Gastrocnemius medialis (tissue), 4 donors: ENCODE results near the gene HIVEP3. TPM values are rescaled to one million over a fixed set of nuclear protein-coding genes. Genes with fewer than 3 reads are reported as not detected.

Experiments
- ATAC-seq, 2 donors: fragments of 150-250 bp; one replicate each; pipeline ENCODE4 v1.9.1; 2016
- DNase-seq, 2 donors: peaks; one replicate each; pipeline ENCODE4 v3.0.0-alpha.2; 2019
- H3K27ac ChIP-seq, 4 donors: fragments of 200-600 bp; sonication (generic); 1 replicate in 1 of 4; 2 replicates in 3 of 4; pipeline ENCODE4 v1.5.1; 2016 to 2018; ENCODE audit warnings: mild to moderate bottlenecking in 2 of 4, moderate library complexity in 1 of 4
- H3K27me3 ChIP-seq, 3 donors: fragments of 200-600 bp; sonication (generic) in 2 of 3; 1 replicate in 1 of 3; 2 replicates in 2 of 3; pipeline versions ENCODE4 v1.5.1 to v1.6.0; 2016 to 2019; ENCODE audit warnings: mild to moderate bottlenecking in 1 of 3, moderate library complexity in 1 of 3
- H3K36me3 ChIP-seq, 2 donors: fragments of 200-600 bp; sonication (generic) in 1 of 2; one replicate each; pipeline ENCODE4 v1.5.1; 2017 to 2018
- H3K4me1 ChIP-seq, 2 donors: fragments of 200-600 bp; sonication (generic) in 1 of 2; one replicate each; pipeline ENCODE4 v1.5.1; 2016 to 2017; ENCODE audit warnings: mild to moderate bottlenecking in 2 of 2
- H3K4me3 ChIP-seq, 4 donors: fragments of 200-600 bp; sonication (generic) in 3 of 4; 1 replicate in 1 of 4; 2 replicates in 3 of 4; pipeline ENCODE4 v1.5.1; 2016 to 2019; ENCODE audit warnings: mild to moderate bottlenecking in 2 of 4
- H3K9me3 ChIP-seq, 3 donors: fragments of 200-600 bp; sonication (generic) in 2 of 3; 1 replicate in 1 of 3; 2 replicates in 2 of 3; pipeline ENCODE4 v1.5.1; 2016 to 2019
- CTCF ChIP-seq, 5 experiments: fragments of 450-650 bp in 3 of 5; fragments of 200-600 bp in 2 of 5; sonication (generic) in 2 of 5; IDR thresholded peaks in 4 of 5; conservative IDR thresholded peaks in 1 of 5; 1 replicate in 4 of 5; 2 replicates in 1 of 5; pipeline ENCODE4 v1.5.1; 2016 to 2019; ENCODE audit warnings: antibody characterized with exemption in 5 of 5, mild to moderate bottlenecking in 3 of 5, moderate library complexity in 3 of 5
- POLR2A ChIP-seq, 2 donors: fragments of 450-650 bp; IDR thresholded peaks; one replicate each; pipeline ENCODE4 v1.6.1; 2017; ENCODE audit warnings: antibody characterized with exemption in 2 of 2, mild to moderate bottlenecking in 2 of 2, moderate library complexity in 2 of 2
- in situ Hi-C, 4 donors: fragments of 200-750 bp; cut with MboI; loops; one replicate each; pipeline versions ENCODE4 v1.15.0 to v1.8.0; 2017; ENCODE audit warnings: low sequenced_read_pairs in 4 of 4
- intact Hi-C: fragments of 100-400 bp; cut with DNase I; formaldehyde crosslinking; loops from one replicate; pipeline ENCODE4 v1.15.1; 2023; ENCODE audit warnings: low total_unique reads
- total RNA-seq, 4 donors: library from RNA; depleted of rRNA; stranded (reverse); fragments of >200 nt; gene quantifications; one replicate each; pipeline versions ENCODE4 v1.1.0 to v1.2.3, GENCODE V29; 2016

The HIVEP3 gene
- total RNA-seq, 4 donors from 2014 or later, result 0.80 to 1.8 (median 1.3) TPM

DNA sequence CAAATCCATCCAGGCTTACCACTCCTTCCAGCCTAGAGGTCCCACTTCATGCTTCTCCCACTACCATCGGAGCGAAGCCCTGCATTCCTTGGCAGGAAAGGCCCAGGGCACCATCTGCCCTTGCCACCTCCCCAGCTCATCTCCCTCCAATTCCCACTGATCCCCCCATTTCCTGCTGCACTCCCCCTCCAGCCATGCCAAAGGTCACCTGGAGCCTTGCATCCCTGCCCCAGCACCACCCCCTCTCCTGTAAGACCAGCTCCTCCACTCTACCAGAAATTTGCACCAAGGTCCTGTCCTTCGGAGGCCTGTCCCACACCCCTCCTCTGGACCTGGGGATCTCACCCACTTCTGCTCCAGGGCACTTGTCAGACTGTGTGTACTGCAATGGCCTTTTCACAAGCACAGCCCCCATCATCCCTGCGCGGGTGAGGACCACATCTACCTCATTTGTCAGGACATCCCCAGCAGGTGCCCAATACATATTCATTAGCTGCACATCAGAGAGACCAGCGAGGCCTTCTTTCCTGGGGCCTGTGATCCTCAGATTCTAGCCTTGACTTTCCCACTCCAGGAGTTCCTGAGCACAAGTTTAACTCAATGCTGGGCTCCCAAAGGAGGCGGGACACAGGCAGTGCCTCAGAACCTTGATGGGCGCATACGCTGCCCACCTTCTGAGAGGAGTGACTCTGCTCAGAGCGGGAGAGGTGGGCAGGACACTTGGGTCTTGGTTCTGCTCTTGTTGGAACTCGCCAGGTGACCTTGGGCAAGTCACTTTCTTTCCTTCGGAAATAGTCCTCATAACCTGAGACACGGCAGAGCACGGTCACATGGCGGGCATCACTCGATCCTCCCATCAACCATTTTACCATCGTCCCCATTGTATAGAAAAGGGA is 384.3 kb downstream of the HIVEP3 start:
- in situ Hi-C loops, result no loop called here
- peak in 1 of 2 donors; percentile 6 for DNase-seq
- intact Hi-C loops, result no loop called here
- ATAC-seq, result no peak
- Histone ChIP-seq H3K27ac (peak overlapping the region in 1 of 4 donors; percentile 86), H3K4me1 (peaks cover 25 to 29% of the 10 kb centered on the region in 2 donors), H3K27me3 (no peaks in the 10 kb centered on the region), H3K36me3 (no peaks in the 10 kb centered on the region), H3K9me3 (no peaks in the 10 kb centered on the region), H3K4me3 (no peak overlapping the region)
- TF ChIP-seq POLR2A (IDR thresholded peaks at IDR 0.05), result no peak
- TF ChIP-seq CTCF (IDR thresholded peaks at IDR 0.05 in 4 of 5, conservative IDR thresholded peaks at IDR 0.05 in 1 of 5), result no peak

GRCh38 chr1:41533731-41534080 is 385.0 kb downstream of the HIVEP3 start:
- peak in 1 of 2 donors; percentile 6 for DNase-seq
- H3K36me3 ChIP-seq, result no peaks in the 10 kb centered on the region
- in situ Hi-C loops (no loop called here), intact Hi-C loops (no loop called here)
- no peaks in the 10 kb centered on the region for H3K9me3 ChIP-seq
- no peak for ATAC-seq
- H3K27me3 ChIP-seq, result no peaks in the 10 kb centered on the region
- TF ChIP-seq POLR2A (IDR thresholded peaks at IDR 0.05), result no peak
- H3K4me1 ChIP-seq, result peaks cover 25 to 28% of the 10 kb centered on the region in 2 donors
- H3K27ac ChIP-seq, result no peak overlapping the region
- H3K4me3 ChIP-seq, result no peak overlapping the region

DNA sequence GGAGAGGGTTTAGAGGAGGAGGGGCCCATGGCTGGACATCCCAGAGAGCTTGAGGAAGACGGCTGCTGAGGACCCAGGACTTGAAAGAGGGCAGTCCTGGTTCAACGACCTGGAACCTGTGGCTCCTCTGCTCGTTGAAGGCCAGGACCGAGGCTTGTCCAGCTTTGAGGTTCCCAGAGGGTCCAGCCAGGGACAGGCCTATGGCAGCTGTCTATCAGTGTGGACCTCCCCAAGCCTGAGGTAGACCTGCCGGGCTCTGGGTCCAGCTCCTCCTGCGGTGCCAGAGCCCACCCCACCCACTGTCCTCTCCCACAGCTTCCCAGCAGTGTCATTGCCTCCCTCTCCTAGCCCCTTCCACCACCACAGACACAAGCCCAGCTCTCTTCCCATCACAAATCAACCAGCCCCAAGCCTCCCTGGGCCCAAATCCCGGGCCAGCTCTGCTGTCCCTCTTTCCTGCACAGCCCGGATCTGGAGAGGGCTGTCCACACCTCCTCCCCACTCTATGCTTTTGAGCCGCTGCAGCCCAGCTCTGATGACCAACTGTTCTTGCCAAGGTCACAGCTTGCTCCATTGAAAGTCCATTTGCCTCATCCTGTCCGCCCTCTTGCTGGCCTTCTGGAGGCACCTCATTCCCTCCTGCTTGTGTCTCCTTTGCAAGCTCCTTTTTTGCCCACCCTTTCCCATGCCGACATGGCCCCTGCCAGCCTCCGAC is 385.5 kb downstream of the HIVEP3 start:
- in situ Hi-C loops (no loop called here), intact Hi-C loops (no loop called here)
- Histone ChIP-seq H3K4me1 (peaks cover 20 to 23% of the 10 kb centered on the region in 2 donors), H3K27ac (no peak overlapping the region), H3K4me3 (no peak overlapping the region), H3K27me3 (no peaks in the 10 kb centered on the region), H3K36me3 (no peaks in the 10 kb centered on the region), H3K9me3 (no peaks in the 10 kb centered on the region)
- TF ChIP-seq CTCF (IDR thresholded peaks at IDR 0.05 in 4 of 5, conservative IDR thresholded peaks at IDR 0.05 in 1 of 5) (no peak), POLR2A (IDR thresholded peaks at IDR 0.05) (no peak)
- ATAC-seq (no peak), DNase-seq (no peak)

DNA sequence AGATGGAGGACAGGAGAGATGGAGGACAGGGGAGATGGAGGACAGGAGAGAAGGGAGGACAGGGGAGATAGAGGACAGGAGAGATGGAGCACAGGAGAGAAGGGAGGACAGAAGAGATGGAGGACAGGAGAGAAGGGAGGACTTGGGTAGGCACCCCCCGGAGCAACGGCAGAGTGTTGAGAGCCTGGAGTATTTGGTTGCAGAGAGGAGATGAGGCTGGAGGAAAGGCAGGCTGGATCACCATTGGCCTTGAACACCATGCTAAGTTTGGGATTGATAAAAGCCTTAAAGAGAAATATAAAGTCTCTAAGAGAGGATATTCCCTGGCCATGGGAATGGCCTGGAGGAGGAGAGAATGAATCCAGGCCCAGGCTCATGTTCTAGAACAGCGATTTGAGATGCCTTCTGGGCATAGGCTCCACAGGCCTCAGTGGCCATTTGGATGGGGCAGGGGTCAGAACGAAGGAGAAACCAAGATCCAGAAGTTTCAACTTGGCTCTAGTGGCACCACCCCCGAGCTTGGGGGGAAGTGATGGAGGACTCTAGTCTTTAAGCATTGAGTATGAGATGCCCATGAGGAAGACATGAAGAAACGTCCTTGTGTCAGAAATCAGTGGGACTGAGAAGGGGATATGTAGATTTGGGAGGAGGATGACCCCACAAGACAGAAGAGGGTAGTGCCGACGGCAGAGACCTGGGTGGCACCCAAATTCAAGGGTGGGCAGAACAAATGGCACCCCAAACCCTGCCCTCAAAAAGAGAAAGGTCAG is 386.3 kb downstream of the HIVEP3 start:
- ATAC-seq (no peak), DNase-seq (no peak)
- TF ChIP-seq POLR2A (IDR thresholded peaks at IDR 0.05), result no peak
- no peak for TF ChIP-seq CTCF (IDR thresholded peaks at IDR 0.05 in 4 of 5, conservative IDR thresholded peaks at IDR 0.05 in 1 of 5)

More for the DNA sequence above, 386.3 kb downstream of the HIVEP3 start:
- Histone ChIP-seq H3K9me3 (no peaks in the 10 kb centered on the region), H3K27me3 (no peaks in the 10 kb centered on the region), H3K27ac (no peak overlapping the region), H3K4me1 (peaks cover 14 to 17% of the 10 kb centered on the region in 2 donors), H3K4me3 (no peak overlapping the region), H3K36me3 (no peaks in the 10 kb centered on the region)
- intact Hi-C loops (no loop called here), in situ Hi-C loops (no loop called here)
